GM19239 (cell line): ENCODE results near the gene GCSH.
"Not testable (repeated sequence)": the region's sequence is repeated elsewhere in the genome, so short reads cannot be mapped to it uniquely, and the experiment has no call there.

Source experiments
- DNase-seq: peaks from one replicate; pipeline ENCODE4 v3.0.0; 2011; ENCODE audit warnings: low spot score; ENCODE audit not compliant: insufficient read length
- FAIRE-seq: peaks from 2 replicates; lab custom pipeline; 2011; peaks lifted over from hg19 to GRCh38; lab: Jason Lieb, UNC

GCSH gene

GRCh38 chr16:81095953-81096714, at the start of gene GCSH:
TSS of gene GCSH (minus strand) at chr16:81096395. CDS start at chr16:81096278, 117 bp downstream.
- DNase-seq: peak; percentile 93
- peak; percentile 95 for FAIRE-seq

GRCh38 chr16:81143921-81144471, 47.8 kb upstream of the GCSH start:
- no peak for FAIRE-seq
- no peak for DNase-seq

GRCh38 chr16:81142864-81143263, 46.7 kb upstream of the GCSH start:
- no peak for DNase-seq
- FAIRE-seq: no peak

- DNase-seq (no peak), FAIRE-seq (no peak)
These were observed 45.0 kb upstream of the GCSH start for GRCh38 chr16:81140930-81141780.

GRCh38 chr16:81138831-81139557, 42.8 kb upstream of the GCSH start:
- FAIRE-seq: no peak

GRCh38 chr16:81137754-81138153, 41.6 kb upstream of the GCSH start:
- no peak for FAIRE-seq
- DNase-seq: no peak

More at GRCh38 chr16:81138831-81139557, 42.8 kb upstream of the GCSH start:
- DNase-seq: no peak

- DNase-seq: no peak
- no peak for FAIRE-seq
These were observed 40.5 kb upstream of the GCSH start for GRCh38 chr16:81136390-81137335.

- FAIRE-seq (no peak), DNase-seq (no peak)
These were observed 33.9 kb upstream of the GCSH start for GRCh38 chr16:81130126-81130525.

- DNase-seq (no peak), FAIRE-seq (no peak)
These were observed 32.7 kb upstream of the GCSH start for GRCh38 chr16:81128726-81129524.

GRCh38 chr16:81127051-81127450, 30.9 kb upstream of the GCSH start:
- FAIRE-seq: no peak
- no peak for DNase-seq

- no peak for FAIRE-seq
These were observed 27.1 kb upstream of the GCSH start for GRCh38 chr16:81123092-81123852.

GRCh38 chr16:81121474-81121990, 25.3 kb upstream of the GCSH start:
- DNase-seq (no peak), FAIRE-seq (no peak)

More at GRCh38 chr16:81123092-81123852, 27.1 kb upstream of the GCSH start:
- no peak for DNase-seq

- FAIRE-seq (no peak), DNase-seq (no peak)
These were observed 21.2 kb upstream of the GCSH start for GRCh38 chr16:81117436-81117835.

- FAIRE-seq (no peak), DNase-seq (no peak)
These were observed 20.1 kb upstream of the GCSH start for GRCh38 chr16:81116285-81116684.

- DNase-seq (no peak), FAIRE-seq (no peak)
These were observed 16.3 kb upstream of the GCSH start for GRCh38 chr16:81112453-81112852.

GRCh38 chr16:81109274-81109673, 13.1 kb upstream of the GCSH start:
- not testable (repeated sequence) for DNase-seq, FAIRE-seq

- DNase-seq (no peak), FAIRE-seq (no peak)
These were observed 11.3 kb upstream of the GCSH start for GRCh38 chr16:81107511-81107910.
